GM12874 (cell line): ENCODE data around the gene PAIP2.

Experiments
- CTCF ChIP-seq: IDR thresholded peaks from 2 replicates; pipeline ENCODE4 v1.5.1; 2011; ENCODE audit warnings: low read depth, mild to moderate bottlenecking, control low read depth, low read length, moderate library complexity; ENCODE audit not compliant: insufficient read depth

PAIP2 gene

GRCh38 chr5:139415869-139416268 is 74.2 kb downstream of the PAIP2 start:
- TF ChIP-seq CTCF, result no peak

- TF ChIP-seq CTCF, result no peak
These were observed 75.0 kb downstream of the PAIP2 start for GRCh38 chr5:139416651-139417050.

- TF ChIP-seq CTCF, result no peak
These were observed 75.6 kb downstream of the PAIP2 start for GRCh38 chr5:139417214-139417613.

GRCh38 chr5:139418793-139419192 is 77.1 kb downstream of the PAIP2 start:
- TF ChIP-seq CTCF, result no peak
